ENCODE data around the gene GLRA2. TPM values are rescaled to one million over a fixed set of nuclear protein-coding genes. Genes with fewer than 3 reads are reported as not detected.

Gene GLRA2
- total RNA-seq, 1 donor from 2014 or later: not detected

DNA sequence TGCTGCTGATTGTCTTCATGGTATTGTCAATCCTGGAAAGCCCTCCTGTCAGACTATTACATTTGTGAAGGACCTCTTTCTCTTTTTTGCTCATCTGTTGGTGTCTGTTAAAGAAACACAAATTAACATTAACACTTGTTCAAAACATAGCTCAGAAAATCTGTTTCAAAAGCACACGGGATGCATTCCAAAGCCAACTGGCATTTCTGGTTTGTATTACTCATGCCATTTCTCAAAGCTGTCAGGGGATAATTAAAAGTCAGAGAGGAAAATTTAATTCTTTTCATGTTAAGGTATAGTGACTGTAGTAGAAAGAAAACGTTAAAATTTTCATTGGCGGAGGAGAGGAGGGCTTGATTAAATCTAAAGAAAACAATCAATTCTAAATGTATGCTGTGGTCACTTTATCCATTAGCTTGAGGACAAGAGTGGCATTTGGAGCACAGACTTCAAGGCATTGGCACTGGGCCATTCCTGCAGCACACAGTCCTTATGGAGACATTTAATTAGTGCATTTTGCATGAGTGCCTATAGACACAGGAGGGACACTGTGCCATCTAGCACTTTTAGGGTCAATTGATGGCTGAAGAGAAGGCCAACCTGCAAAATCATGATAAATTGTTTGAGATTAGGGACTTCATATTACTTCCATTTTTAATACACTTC lies 21.2 kb upstream of the GLRA2 start:
- H3F3A ChIP-seq (ENCODE audit: low read depth): no peaks in the 10 kb centered on the region
- Mint-ChIP-seq H3K4me3 (no peak overlapping the region), H3K4me1 (no peaks in the 10 kb centered on the region), H3K27ac (no peak overlapping the region), H3K36me3 (no peaks in the 10 kb centered on the region), H3K9me3 (peaks cover 3% of the 10 kb centered on the region), H3K27me3 (ENCODE audit: insufficient read depth, low read depth) (no peaks in the 10 kb centered on the region)
- no peaks in the 10 kb centered on the region for H3K27me3 ChIP-seq
- no peak overlapping the region for H3K9ac ChIP-seq
- H4K20me1 ChIP-seq (ENCODE audit: low read depth): no peaks in the 10 kb centered on the region
- no peak for TF ChIP-seq EZH2phosphoT487 (IDR thresholded peaks at IDR 0.05)
- no peak for TF ChIP-seq EZH2 (IDR thresholded peaks at IDR 0.05)
- TF ChIP-seq, protein P1, sequence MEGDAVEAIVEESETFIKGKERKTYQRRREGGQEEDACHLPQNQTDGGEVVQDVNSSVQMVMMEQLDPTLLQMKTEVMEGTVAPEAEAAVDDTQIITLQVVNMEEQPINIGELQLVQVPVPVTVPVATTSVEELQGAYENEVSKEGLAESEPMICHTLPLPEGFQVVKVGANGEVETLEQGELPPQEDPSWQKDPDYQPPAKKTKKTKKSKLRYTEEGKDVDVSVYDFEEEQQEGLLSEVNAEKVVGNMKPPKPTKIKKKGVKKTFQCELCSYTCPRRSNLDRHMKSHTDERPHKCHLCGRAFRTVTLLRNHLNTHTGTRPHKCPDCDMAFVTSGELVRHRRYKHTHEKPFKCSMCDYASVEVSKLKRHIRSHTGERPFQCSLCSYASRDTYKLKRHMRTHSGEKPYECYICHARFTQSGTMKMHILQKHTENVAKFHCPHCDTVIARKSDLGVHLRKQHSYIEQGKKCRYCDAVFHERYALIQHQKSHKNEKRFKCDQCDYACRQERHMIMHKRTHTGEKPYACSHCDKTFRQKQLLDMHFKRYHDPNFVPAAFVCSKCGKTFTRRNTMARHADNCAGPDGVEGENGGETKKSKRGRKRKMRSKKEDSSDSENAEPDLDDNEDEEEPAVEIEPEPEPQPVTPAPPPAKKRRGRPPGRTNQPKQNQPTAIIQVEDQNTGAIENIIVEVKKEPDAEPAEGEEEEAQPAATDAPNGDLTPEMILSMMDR (IDR thresholded peaks at IDR 0.05): no peak
- no peaks in the 10 kb centered on the region for H3K9me3 ChIP-seq (ENCODE audit: low read depth)
- no peak overlapping the region for H3K4me2 ChIP-seq
- H2AFZ ChIP-seq (replicated peaks): no peak overlapping the region
- H3K79me2 ChIP-seq (ENCODE audit: low read depth): no peaks in the 10 kb centered on the region
- no peak for DNase-seq (ENCODE audit: low spot score)
- no peaks in the 10 kb centered on the region for H3K36me3 ChIP-seq
- H3K27ac ChIP-seq: no peak overlapping the region
- no peaks in the 10 kb centered on the region for H3K4me1 ChIP-seq
- no peak overlapping the region for H3K4me3 ChIP-seq

DNA sequence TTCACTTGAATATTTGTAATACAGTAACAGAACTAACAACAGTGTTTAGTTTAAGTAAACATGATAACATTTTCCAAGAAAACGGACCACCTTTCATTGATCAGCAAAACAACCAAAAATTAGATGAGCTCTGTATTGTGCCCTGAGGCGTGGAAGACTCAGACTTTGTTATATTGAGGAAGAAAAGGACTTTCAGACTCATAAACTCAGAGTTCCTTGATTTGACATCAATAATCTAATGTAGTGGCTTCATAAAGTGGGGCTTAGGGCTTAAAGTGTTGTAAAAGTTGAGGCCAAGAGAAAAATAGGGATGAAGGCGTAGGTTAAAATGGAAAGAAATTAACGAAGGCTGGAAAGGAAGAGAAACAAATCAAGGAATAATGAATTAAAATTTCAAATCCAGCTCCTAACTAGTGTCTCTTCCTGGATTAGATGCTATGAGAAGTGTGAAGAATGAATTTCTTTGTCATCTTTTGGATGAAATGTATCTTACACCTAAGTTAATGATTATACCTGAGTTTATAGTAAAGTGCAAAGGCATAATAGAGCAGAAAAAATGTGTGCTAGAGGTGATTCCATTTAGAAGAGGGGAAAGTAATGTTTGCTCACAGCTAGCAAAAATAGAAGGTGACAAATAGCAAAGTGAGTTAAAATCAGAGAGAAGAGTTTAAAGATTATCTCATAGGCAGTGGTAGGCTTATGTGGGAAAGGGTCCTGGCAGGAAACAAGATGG lies 19.8 kb upstream of the GLRA2 start:
- no peaks in the 10 kb centered on the region for H3K27me3 ChIP-seq
- H3K27ac Mint-ChIP-seq: no peak overlapping the region
- no peaks in the 10 kb centered on the region for H3K9me3 ChIP-seq (ENCODE audit: low read depth)
- no peak overlapping the region for H3K4me3 Mint-ChIP-seq
- no peaks in the 10 kb centered on the region for H3K4me1 Mint-ChIP-seq
- no peak overlapping the region for H3K27ac ChIP-seq
- H3K4me1 ChIP-seq: no peaks in the 10 kb centered on the region
- H3F3A ChIP-seq (ENCODE audit: low read depth): no peaks in the 10 kb centered on the region
- no peak overlapping the region for H3K4me2 ChIP-seq
- no peak overlapping the region for H3K9ac ChIP-seq
- no peaks in the 10 kb centered on the region for H3K27me3 Mint-ChIP-seq (ENCODE audit: insufficient read depth, low read depth)
- no peaks in the 10 kb centered on the region for H3K36me3 ChIP-seq
- no peaks in the 10 kb centered on the region for H4K20me1 ChIP-seq (ENCODE audit: low read depth)
- no peak overlapping the region for H3K4me3 ChIP-seq
- no peaks in the 10 kb centered on the region for H3K36me3 Mint-ChIP-seq
- no peak overlapping the region for H2AFZ ChIP-seq (replicated peaks)
- no peak for DNase-seq (ENCODE audit: low spot score)
- H3K9me3 Mint-ChIP-seq: peaks cover 3% of the 10 kb centered on the region
- TF ChIP-seq EZH2 (IDR thresholded peaks at IDR 0.05): no peak
- TF ChIP-seq, protein P1 (IDR thresholded peaks at IDR 0.05): no peak
- TF ChIP-seq EZH2phosphoT487 (IDR thresholded peaks at IDR 0.05): no peak
- H3K79me2 ChIP-seq (ENCODE audit: low read depth): no peaks in the 10 kb centered on the region

DNA sequence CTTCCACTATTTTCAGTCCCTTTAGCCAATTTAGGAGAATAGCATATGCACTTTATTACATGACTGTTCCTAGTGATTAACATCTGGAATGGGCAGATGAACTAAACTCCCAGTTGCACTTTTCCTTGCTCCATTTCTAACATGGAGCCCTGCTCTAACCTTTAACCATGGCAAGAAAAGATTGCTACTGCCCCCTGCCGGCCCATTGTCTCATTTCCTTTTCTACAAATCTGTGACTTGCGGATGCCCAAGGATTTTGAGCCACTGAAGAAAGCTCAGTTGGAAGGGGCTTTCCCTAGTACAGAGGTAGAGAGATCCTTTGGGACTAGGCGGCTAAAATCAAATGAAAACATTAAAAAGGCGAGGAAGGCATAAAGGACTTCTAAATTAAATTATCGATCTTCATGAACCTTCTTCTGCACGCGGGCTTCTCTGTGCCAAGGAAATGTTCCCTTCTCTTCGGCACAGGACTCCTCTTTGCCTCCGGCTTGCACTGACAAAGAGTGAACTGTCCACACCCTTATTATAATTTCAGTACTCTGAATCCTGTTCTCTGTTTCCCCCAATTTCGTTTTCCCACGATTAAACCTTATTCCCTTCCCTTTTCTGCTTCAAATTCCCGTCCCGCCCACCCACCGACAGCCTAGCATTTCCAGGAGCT lies 577 bp upstream of the GLRA2 start:
- peak overlapping the region; percentile 54 for H3K4me2 ChIP-seq

More for the DNA sequence above, 577 bp upstream of the GLRA2 start:
- Histone ChIP-seq H3K79me2 (ENCODE audit: low read depth) (no peaks in the 10 kb centered on the region), H2AFZ (replicated peaks) (no peak overlapping the region), H3K27me3 (no peaks in the 10 kb centered on the region), H3K9ac (no peak overlapping the region), H3K27ac (no peak overlapping the region), H3K4me1 (no peaks in the 10 kb centered on the region), H4K20me1 (ENCODE audit: low read depth) (no peaks in the 10 kb centered on the region), H3K4me3 (peak overlapping the region; percentile 13), H3F3A (ENCODE audit: low read depth) (no peaks in the 10 kb centered on the region), H3K36me3 (no peaks in the 10 kb centered on the region), H3K9me3 (ENCODE audit: low read depth) (peaks cover 5% of the 10 kb centered on the region)
- DNase-seq (ENCODE audit: low spot score): peak; percentile 71
- Mint-ChIP-seq H3K27ac (no peak overlapping the region), H3K4me3 (peak overlapping the region; percentile 84), H3K36me3 (no peaks in the 10 kb centered on the region), H3K4me1 (peaks cover 2% of the 10 kb centered on the region), H3K27me3 (ENCODE audit: insufficient read depth, low read depth) (peaks cover 2% of the 10 kb centered on the region), H3K9me3 (no peaks in the 10 kb centered on the region)
- TF ChIP-seq, protein P1 (IDR thresholded peaks at IDR 0.05): peak; percentile 71
- TF ChIP-seq EZH2phosphoT487 (IDR thresholded peaks at IDR 0.05): no peak

All from neural progenitor cell (in vitro differentiated cells).